HG02610 (cell line): ENCODE data around the gene ATXN7.

Experiments
- ATAC-seq: cut with Tn5 transposase; IDR thresholded peaks from one replicate; pipeline ENCODE4 v1.9.1; 2021; ENCODE audit warnings: mild to moderate bottlenecking, moderate library complexity; ENCODE audit not compliant: unreplicated experiment

Gene ATXN7

GRCh38 chr3:64016941-64017620, 153.4 kb downstream of the ATXN7 start:
- no peak for ATAC-seq

GRCh38 chr3:64019271-64019670, 155.6 kb downstream of the ATXN7 start:
- ATAC-seq = no peak

GRCh38 chr3:64019879-64020278, 156.2 kb downstream of the ATXN7 start:
- ATAC-seq = no peak

- ATAC-seq = no peak
These were observed 158.3 kb downstream of the ATXN7 start for GRCh38 chr3:64021922-64022321.

- no peak for ATAC-seq
These were observed 159.0 kb downstream of the ATXN7 start for GRCh38 chr3:64022451-64023186.

GRCh38 chr3:64023187-64023860, 159.7 kb downstream of the ATXN7 start, which contains the start of gene PSMD6:
Gene PSMD6 (minus strand): TSS chr3:64023494. CDS start chr3:64023419, 75 bp downstream.
- ATAC-seq = peak; percentile 96

GRCh38 chr3:64023861-64024223, 160.2 kb downstream of the ATXN7 start:
- ATAC-seq = no peak

- ATAC-seq = no peak
These were observed 162.7 kb downstream of the ATXN7 start for GRCh38 chr3:64026346-64026745.

- ATAC-seq = no peak
These were observed 164.0 kb downstream of the ATXN7 start for GRCh38 chr3:64027658-64028057.

GRCh38 chr3:64028754-64029153, 165.1 kb downstream of the ATXN7 start:
- ATAC-seq = no peak

- ATAC-seq = no peak
These were observed 165.6 kb downstream of the ATXN7 start for GRCh38 chr3:64029287-64029686.

- ATAC-seq = peak; percentile 96
These were observed 167.1 kb downstream of the ATXN7 start for GRCh38 chr3:64030741-64031140.

GRCh38 chr3:64031540-64032508, 168.2 kb downstream of the ATXN7 start:
- no peak for ATAC-seq

GRCh38 chr3:64033069-64033468, 169.4 kb downstream of the ATXN7 start:
- ATAC-seq = no peak

GRCh38 chr3:64037084-64037483, 173.4 kb downstream of the ATXN7 start:
- no peak for ATAC-seq

GRCh38 chr3:64038253-64038767, 174.6 kb downstream of the ATXN7 start:
- no peak for ATAC-seq

- ATAC-seq = no peak
These were observed 175.7 kb downstream of the ATXN7 start for GRCh38 chr3:64039332-64039731.

GRCh38 chr3:64039981-64040733, 176.5 kb downstream of the ATXN7 start:
- ATAC-seq = no peak

GRCh38 chr3:64042952-64043351, 179.3 kb downstream of the ATXN7 start:
- ATAC-seq = no peak

- ATAC-seq = no peak
These were observed 182.9 kb downstream of the ATXN7 start for GRCh38 chr3:64046592-64046991.
